Endodermal cell (in vitro differentiated cells): Measurements from ENCODE around the gene RFPL4A. TPM values are rescaled to one million over a fixed set of nuclear protein-coding genes. Genes with fewer than 3 reads are reported as not detected.
A peak's percentile ranks its signal among the peaks of the same experiment; 100 is the strongest.
"Not testable (repeated sequence)": the region's sequence is repeated elsewhere in the genome, so short reads cannot be mapped to it uniquely, and the experiment has no call there.

Experiments used
- DNase-seq: peaks from one replicate; pipeline ENCODE4 v3.0.0-alpha.2; 2017
- H3K27ac ChIP-seq: 2 replicates; pipeline ENCODE4 v1.5.1; 2013; ENCODE audit warnings: mild to moderate bottlenecking, low read depth, low read length, moderate library complexity
- H3K27me3 ChIP-seq: 2 replicates; pipeline ENCODE4 v1.6.1; 2013; ENCODE audit warnings: mild to moderate bottlenecking, low read length, moderate library complexity; ENCODE audit not compliant: insufficient read depth, control insufficient read depth, poor library complexity, severe bottlenecking
- H3K36me3 ChIP-seq: 2 replicates; pipeline ENCODE4 v1.7.0; 2013; ENCODE audit warnings: mild to moderate bottlenecking, low read length, moderate library complexity; ENCODE audit not compliant: control insufficient read depth, insufficient read depth
- H3K4me1 ChIP-seq: one replicate; pipeline ENCODE4 v1.7.0; 2013; ENCODE audit warnings: low read length; ENCODE audit not compliant: control insufficient read depth, insufficient read depth
- H3K4me3 ChIP-seq: 2 replicates; pipeline ENCODE4 v1.5.1; 2013; ENCODE audit warnings: mild to moderate bottlenecking, low read length, moderate library complexity
- H3K9ac ChIP-seq: 2 replicates; pipeline ENCODE4 v1.6.1; 2013; ENCODE audit warnings: mild to moderate bottlenecking, low read length, moderate library complexity; ENCODE audit not compliant: poor library complexity, severe bottlenecking; ENCODE audit errors: extremely low read depth
- H3K9me3 ChIP-seq: 2 replicates; pipeline ENCODE4 v1.6.1; 2013; ENCODE audit warnings: mild to moderate bottlenecking, low read length, moderate library complexity; ENCODE audit not compliant: control insufficient read depth
- H3K27ac Mint-ChIP-seq: 2 replicates; pipeline ENCODE4 v1.8.0; 2020; ENCODE audit warnings: mixed read lengths
- H3K27me3 Mint-ChIP-seq: 2 replicates; pipeline ENCODE4 v1.8.0; 2021; ENCODE audit warnings: mild to moderate bottlenecking, mixed read lengths; ENCODE audit not compliant: insufficient read depth
- H3K36me3 Mint-ChIP-seq: 2 replicates; pipeline ENCODE4 v1.8.0; 2020; ENCODE audit warnings: low read depth, mixed read lengths
- H3K4me1 Mint-ChIP-seq: 2 replicates; pipeline ENCODE4 v1.8.0; 2020; ENCODE audit warnings: mixed read lengths
- H3K4me3 Mint-ChIP-seq: 2 replicates; pipeline ENCODE4 v1.8.0; 2020; ENCODE audit warnings: mild to moderate bottlenecking, moderate library complexity, mixed read lengths
- H3K9me3 Mint-ChIP-seq: 2 replicates; pipeline ENCODE4 v1.8.0; 2020; ENCODE audit warnings: mild to moderate bottlenecking, mixed read lengths
- WGBS, 2 experiments: methylation state at CpG; one replicate each; pipeline versions ENCODE4 v1.1.5 to v1.1.7; 2013; ENCODE audit warnings: missing lambda C conversion rate in 2 of 2, mixed read lengths in 1 of 2; ENCODE audit not compliant: insufficient coverage in 1 of 2, insufficient read length in 1 of 2; 5-methylcytosine and 5-hydroxymethylcytosine counted together
- total RNA-seq, 2 donors: library from RNA; stranded (reverse); fragmentation: NEBNext Ultra II Directional in 1 of 2; extraction: Animal tissue kit (Norgen Biotek cat#: 25700) in 1 of 2; gene quantifications; 2 replicates in 1 of 2; 3 replicates in 1 of 2; pipeline ENCODE4 v1.2.1, GENCODE V29; 2021
- TF ChIP-seq, protein P1 (sequence below): fragments of 200-600 bp; sonication (generic); conservative IDR thresholded peaks from 2 replicates; pipeline ENCODE4 v1.5.0; 2021; ENCODE audit warnings: antibody characterized with exemption, mild to moderate bottlenecking

RFPL4A gene
- total RNA-seq, 2 donors from 2014 or later = not detected

DNA sequence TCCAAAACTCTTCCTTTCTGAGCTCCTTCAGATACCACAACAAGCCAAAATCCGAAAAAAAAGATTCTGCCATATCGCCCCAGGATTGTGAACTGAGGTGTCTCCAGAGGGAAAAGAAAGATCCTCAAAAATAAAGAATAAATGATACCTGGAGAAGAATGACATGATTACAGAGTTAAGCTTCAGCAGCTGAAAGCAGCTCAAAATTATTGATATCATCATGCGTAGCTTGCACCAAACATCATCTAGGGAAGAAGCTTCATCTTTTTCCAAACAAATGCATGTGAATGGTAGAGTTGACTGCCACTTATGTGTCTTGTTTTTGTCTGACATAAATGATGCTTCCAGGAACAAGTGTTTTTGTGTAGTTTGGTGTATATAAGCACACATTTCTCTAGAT lies 20.6 kb upstream of the RFPL4A start, which contains the start of gene NLRP9:
NLRP9 (minus strand) TSS at position 101 of the 400 bp plus-strand sequence; CDS start at position 73, 28 bp downstream.
- H3K4me3 Mint-ChIP-seq = no peak within 1 kb of the TSS
- H3K9me3 ChIP-seq = peaks cover 36% of the 10 kb centered on the region
- H3K36me3 Mint-ChIP-seq = no peaks in the 10 kb centered on the region
- no peaks in the 10 kb centered on the region for H3K27me3 ChIP-seq
- H3K27ac Mint-ChIP-seq = no peak within 1 kb of the TSS
- H3K27ac ChIP-seq = no peak within 1 kb of the TSS
- no peak within 1 kb of the TSS for H3K4me3 ChIP-seq
- H3K9ac ChIP-seq = no peak within 1 kb of the TSS
- H3K36me3 ChIP-seq = no peaks in the 10 kb centered on the region
- TF ChIP-seq, protein P1, sequence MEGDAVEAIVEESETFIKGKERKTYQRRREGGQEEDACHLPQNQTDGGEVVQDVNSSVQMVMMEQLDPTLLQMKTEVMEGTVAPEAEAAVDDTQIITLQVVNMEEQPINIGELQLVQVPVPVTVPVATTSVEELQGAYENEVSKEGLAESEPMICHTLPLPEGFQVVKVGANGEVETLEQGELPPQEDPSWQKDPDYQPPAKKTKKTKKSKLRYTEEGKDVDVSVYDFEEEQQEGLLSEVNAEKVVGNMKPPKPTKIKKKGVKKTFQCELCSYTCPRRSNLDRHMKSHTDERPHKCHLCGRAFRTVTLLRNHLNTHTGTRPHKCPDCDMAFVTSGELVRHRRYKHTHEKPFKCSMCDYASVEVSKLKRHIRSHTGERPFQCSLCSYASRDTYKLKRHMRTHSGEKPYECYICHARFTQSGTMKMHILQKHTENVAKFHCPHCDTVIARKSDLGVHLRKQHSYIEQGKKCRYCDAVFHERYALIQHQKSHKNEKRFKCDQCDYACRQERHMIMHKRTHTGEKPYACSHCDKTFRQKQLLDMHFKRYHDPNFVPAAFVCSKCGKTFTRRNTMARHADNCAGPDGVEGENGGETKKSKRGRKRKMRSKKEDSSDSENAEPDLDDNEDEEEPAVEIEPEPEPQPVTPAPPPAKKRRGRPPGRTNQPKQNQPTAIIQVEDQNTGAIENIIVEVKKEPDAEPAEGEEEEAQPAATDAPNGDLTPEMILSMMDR = no peak
- no peaks in the 10 kb centered on the region for H3K4me1 ChIP-seq
- no peaks in the 10 kb centered on the region for H3K4me1 Mint-ChIP-seq
- peaks cover 81% of the 10 kb centered on the region for H3K9me3 Mint-ChIP-seq
- no peak for DNase-seq
- 63 to 75% methylated on average over 1 to 3 of the region's 3 CpGs for WGBS, 2 experiments
- no peaks in the 10 kb centered on the region for H3K27me3 Mint-ChIP-seq

DNA sequence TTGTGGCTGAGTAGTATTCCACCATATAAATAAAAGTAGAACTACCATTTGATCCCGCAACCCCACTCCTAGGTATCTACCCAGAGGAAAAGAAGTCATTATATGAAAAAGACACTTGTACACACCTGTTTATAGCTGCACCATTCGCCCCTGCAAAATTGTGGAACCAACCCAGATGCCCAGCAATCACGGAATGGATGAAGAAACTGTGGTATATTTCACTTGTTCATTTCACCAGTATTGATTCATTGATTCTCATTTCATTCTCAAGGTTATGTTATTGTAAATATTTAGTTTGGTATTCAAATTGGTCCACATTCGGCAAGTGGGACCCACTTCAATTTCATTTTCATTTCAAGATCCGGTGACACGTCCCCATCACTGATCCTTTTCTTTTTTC lies 8.2 kb upstream of the RFPL4A start:
- peaks cover 58% of the 10 kb centered on the region for H3K9me3 ChIP-seq
- no peak overlapping the region for H3K9ac ChIP-seq
- no peak overlapping the region for H3K4me3 ChIP-seq
- peaks cover 78% of the 10 kb centered on the region for H3K9me3 Mint-ChIP-seq
- H3K27ac ChIP-seq = no peak overlapping the region
- H3K36me3 ChIP-seq = no peaks in the 10 kb centered on the region
- H3K27me3 Mint-ChIP-seq = no peaks in the 10 kb centered on the region
- H3K4me1 ChIP-seq = no peaks in the 10 kb centered on the region
- H3K4me3 Mint-ChIP-seq = no peak overlapping the region
- H3K27ac Mint-ChIP-seq = no peak overlapping the region
- WGBS, 2 experiments = 43 to 73% methylated on average over 2 to 6 of the region's 6 CpGs
- TF ChIP-seq, protein P1 = no peak
- no peak for DNase-seq
- no peaks in the 10 kb centered on the region for H3K36me3 Mint-ChIP-seq
- no peaks in the 10 kb centered on the region for H3K27me3 ChIP-seq
- no peaks in the 10 kb centered on the region for H3K4me1 Mint-ChIP-seq

DNA sequence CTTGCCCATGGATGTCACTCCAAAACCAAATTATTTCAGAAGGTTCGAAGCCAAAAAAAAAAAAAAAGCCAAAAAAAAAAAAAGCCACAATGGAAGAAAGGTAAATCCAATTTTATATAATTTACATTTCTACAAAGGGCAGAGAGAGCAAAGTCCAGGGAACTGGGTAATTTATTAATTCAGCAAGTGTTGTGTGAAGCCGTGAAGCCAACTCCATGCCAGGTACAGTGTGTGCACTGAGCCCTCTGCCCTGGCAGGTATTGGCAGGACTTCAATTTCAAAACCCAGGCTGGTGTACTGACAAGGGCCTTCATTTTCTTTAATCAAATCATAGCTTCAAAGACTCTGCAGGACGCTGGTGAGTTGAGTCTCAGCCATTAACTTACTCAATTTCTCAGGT lies 5.5 kb upstream of the RFPL4A start:
- Mint-ChIP-seq H3K9me3 (peaks cover 87% of the 10 kb centered on the region), H3K27me3 (no peaks in the 10 kb centered on the region), H3K36me3 (no peaks in the 10 kb centered on the region), H3K4me3 (no peak overlapping the region), H3K4me1 (no peaks in the 10 kb centered on the region), H3K27ac (no peak overlapping the region)
- H3K9ac ChIP-seq = no peak overlapping the region
- H3K27me3 ChIP-seq = no peaks in the 10 kb centered on the region
- no peaks in the 10 kb centered on the region for H3K36me3 ChIP-seq
- 17 to 65% methylated on average over 1 to 3 of the region's 3 CpGs for WGBS, 2 experiments
- TF ChIP-seq, protein P1 = no peak
- no peak overlapping the region for H3K27ac ChIP-seq
- H3K9me3 ChIP-seq = peaks cover 51% of the 10 kb centered on the region
- no peak overlapping the region for H3K4me3 ChIP-seq
- no peaks in the 10 kb centered on the region for H3K4me1 ChIP-seq
- no peak for DNase-seq

DNA sequence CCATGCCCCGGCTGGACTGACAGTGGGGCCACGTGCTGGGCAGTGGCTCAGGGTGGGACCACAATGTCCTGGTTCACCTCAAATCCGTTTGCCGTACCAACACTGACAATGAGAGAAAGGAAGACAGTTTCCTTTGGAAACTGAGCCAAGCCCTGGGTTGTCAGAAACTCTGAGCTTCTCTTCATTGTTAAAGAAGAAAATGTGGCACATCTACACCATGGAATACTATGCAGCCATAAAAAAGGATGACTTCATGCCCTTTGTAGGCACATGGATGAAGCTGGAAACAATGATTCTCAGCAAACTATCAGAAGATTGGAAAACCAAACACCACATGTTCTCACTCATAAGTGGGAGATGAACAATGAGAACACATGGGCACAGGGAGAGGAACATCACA lies 2.1 kb upstream of the RFPL4A start:
- 62 to 68% methylated on average over 4 of the region's 4 CpGs for WGBS, 2 experiments
- not testable (repeated sequence) for H3K4me1 Mint-ChIP-seq, H3K27me3 Mint-ChIP-seq, H3K27ac Mint-ChIP-seq, DNase-seq, H3K9ac ChIP-seq, H3K27ac ChIP-seq, H3K27me3 ChIP-seq, H3K4me3 Mint-ChIP-seq, H3K36me3 ChIP-seq, H3K4me1 ChIP-seq, H3K36me3 Mint-ChIP-seq
- H3K4me3 ChIP-seq = peak overlapping the region; percentile 49
- peaks cover 87% of the 10 kb centered on the region for H3K9me3 Mint-ChIP-seq
- peaks cover 47% of the 10 kb centered on the region for H3K9me3 ChIP-seq
